ENCODE measurements around the gene CRMP1.

GRCh38 chr4:5865896-5866599 lies 26.8 kb downstream of the CRMP1 start:
- no peak for TF ChIP-seq SUZ12 (IDR thresholded peaks at IDR 0.05; ENCODE audit: extremely low read depth, insufficient read depth, insufficient read length)
- no peak for TF ChIP-seq YY1 (IDR thresholded peaks at IDR 0.05; ENCODE audit: insufficient read depth, insufficient read length)

Data from NT2/D1 (cell line).